Measurements from ENCODE around the gene CHAD. TPM values are rescaled to one million over a fixed set of nuclear protein-coding genes. Genes with fewer than 3 reads are reported as not detected.

CHAD gene
- total and polyA plus RNA-seq, 2 of the 4 experiments (the other 2 are of a cell fraction) = 0.03 TPM; not detected in 1

Other genes with a start within 250 kb of the CHAD start
- gene TMEM92, start 194.4 kb downstream of the CHAD start, total RNA-seq (2012; rRNA removed) = 0.18 and 0.28 TPM in 2 replicates
- gene TMEM92, start 194.4 kb downstream of the CHAD start, polyA plus RNA-seq (2012; rRNA removed) = 0.86 and 1.7 TPM in 2 replicates
- 31.9 and 35.0 TPM in 2 replicates for gene XYLT2, start 122.8 kb downstream of the CHAD start, total RNA-seq (2012; rRNA removed)
- 27.7 and 35.7 TPM in 2 replicates for gene XYLT2, start 122.8 kb downstream of the CHAD start, polyA plus RNA-seq (2012; rRNA removed)
- 152 and 202 TPM in 2 replicates for gene MRPL27, start 95.7 kb downstream of the CHAD start, total RNA-seq (2012; rRNA removed)
- 156 and 176 TPM in 2 replicates for gene MRPL27, start 95.7 kb downstream of the CHAD start, polyA plus RNA-seq (2012; rRNA removed)
- gene EME1, start 95.7 kb downstream of the CHAD start, total RNA-seq (2012; rRNA removed) = 8.9 and 9.1 TPM in 2 replicates
- 9.4 and 10.1 TPM in 2 replicates for gene EME1, start 95.7 kb downstream of the CHAD start, polyA plus RNA-seq (2012; rRNA removed)
- gene LRRC59, start 71.4 kb downstream of the CHAD start, total RNA-seq (2012; rRNA removed) = 233 and 241 TPM in 2 replicates
- gene LRRC59, start 71.4 kb downstream of the CHAD start, polyA plus RNA-seq (2012; rRNA removed) = 134 and 139 TPM in 2 replicates
- 15.0 and 18.5 TPM in 2 replicates for gene ACSF2, start 42.7 kb downstream of the CHAD start, total RNA-seq (2012; rRNA removed)
- gene ACSF2, start 42.7 kb downstream of the CHAD start, polyA plus RNA-seq (2012; rRNA removed) = 26.8 and 27.2 TPM in 2 replicates
- gene RSAD1, start 10.0 kb upstream of the CHAD start, total RNA-seq (2012; rRNA removed) = 10.0 and 10.8 TPM in 2 replicates
- gene RSAD1, start 10.0 kb upstream of the CHAD start, polyA plus RNA-seq (2012; rRNA removed) = 16.6 and 19.2 TPM in 2 replicates
- gene MYCBPAP, start 39.6 kb upstream of the CHAD start, total RNA-seq (2012; rRNA removed) = under 0.01 and 0.18 TPM in 2 replicates
- gene MYCBPAP, start 39.6 kb upstream of the CHAD start, polyA plus RNA-seq (2012; rRNA removed) = 0.17 and 0.30 TPM in 2 replicates
- not detected in 2 replicates for gene EPN3, start 63.9 kb upstream of the CHAD start, total RNA-seq (2012; rRNA removed)
- gene EPN3, start 63.9 kb upstream of the CHAD start, polyA plus RNA-seq (2012; rRNA removed) = 0.09 TPM in 1 of 2 replicates, not detected in the other
- 15.6 and 17.0 TPM in 2 replicates for gene SPATA20, start 78.3 kb upstream of the CHAD start, total RNA-seq (2012; rRNA removed)
- gene SPATA20, start 78.3 kb upstream of the CHAD start, polyA plus RNA-seq (2012; rRNA removed) = 31.9 and 35.0 TPM in 2 replicates
- under 0.01 TPM in 1 of 2 replicates, not detected in the other for gene CACNA1G, start 91.8 kb upstream of the CHAD start, total RNA-seq (2012; rRNA removed)
- gene CACNA1G, start 91.8 kb upstream of the CHAD start, polyA plus RNA-seq (2012; rRNA removed) = 0.03 TPM in 2 replicates
- 2.2 and 3.2 TPM in 2 replicates for gene ABCC3, start 166.0 kb upstream of the CHAD start, total RNA-seq (2012; rRNA removed)
- gene ABCC3, start 166.0 kb upstream of the CHAD start, polyA plus RNA-seq (2012; rRNA removed) = 6.0 and 6.6 TPM in 2 replicates
- 35.8 and 38.9 TPM in 2 replicates for gene ANKRD40, start 239.0 kb upstream of the CHAD start, total RNA-seq (2012; rRNA removed)
- 23.4 and 23.5 TPM in 2 replicates for gene ANKRD40, start 239.0 kb upstream of the CHAD start, polyA plus RNA-seq (2012; rRNA removed)